OCI-LY7 (cell line): ENCODE data around the gene RBP3.

Source experiments
- CTCF ChIP-seq: fragments of 200-600 bp; sonication (generic); conservative IDR thresholded peaks from 2 replicates; pipeline ENCODE4 v1.5.1; 2014; ENCODE audit warnings: mild to moderate bottlenecking, antibody characterized with exemption, low read length, moderate library complexity, mixed read lengths
- EZH2phosphoT487 ChIP-seq: fragments of 200-600 bp; sonication (generic); IDR thresholded peaks from 2 replicates; pipeline ENCODE4 v1.6.1; 2018; ENCODE audit warnings: low read depth, borderline replicate concordance, mild to moderate bottlenecking, mixed run types, antibody characterized with exemption, low read length, moderate library complexity, mixed read lengths

GRCh38 chr10:47406548-47406869, 58.3 kb downstream of the RBP3 start:
- TF ChIP-seq CTCF, result no peak
- no peak for TF ChIP-seq EZH2phosphoT487
